22Rv1 (cell line): ENCODE results near the gene CAPNS1.

Experiments used
- ZFX ChIP-seq: fragments of 450-650 bp; IDR thresholded peaks from 2 replicates; pipeline ENCODE4 v1.6.1; 2017; ENCODE audit warnings: antibody characterized with exemption, borderline replicate concordance
- TF ChIP-seq, protein P1 (sequence below): fragments of 450-650 bp; IDR thresholded peaks from 2 replicates; pipeline ENCODE4 v1.5.1; 2017; ENCODE audit warnings: mild to moderate bottlenecking

DNA sequence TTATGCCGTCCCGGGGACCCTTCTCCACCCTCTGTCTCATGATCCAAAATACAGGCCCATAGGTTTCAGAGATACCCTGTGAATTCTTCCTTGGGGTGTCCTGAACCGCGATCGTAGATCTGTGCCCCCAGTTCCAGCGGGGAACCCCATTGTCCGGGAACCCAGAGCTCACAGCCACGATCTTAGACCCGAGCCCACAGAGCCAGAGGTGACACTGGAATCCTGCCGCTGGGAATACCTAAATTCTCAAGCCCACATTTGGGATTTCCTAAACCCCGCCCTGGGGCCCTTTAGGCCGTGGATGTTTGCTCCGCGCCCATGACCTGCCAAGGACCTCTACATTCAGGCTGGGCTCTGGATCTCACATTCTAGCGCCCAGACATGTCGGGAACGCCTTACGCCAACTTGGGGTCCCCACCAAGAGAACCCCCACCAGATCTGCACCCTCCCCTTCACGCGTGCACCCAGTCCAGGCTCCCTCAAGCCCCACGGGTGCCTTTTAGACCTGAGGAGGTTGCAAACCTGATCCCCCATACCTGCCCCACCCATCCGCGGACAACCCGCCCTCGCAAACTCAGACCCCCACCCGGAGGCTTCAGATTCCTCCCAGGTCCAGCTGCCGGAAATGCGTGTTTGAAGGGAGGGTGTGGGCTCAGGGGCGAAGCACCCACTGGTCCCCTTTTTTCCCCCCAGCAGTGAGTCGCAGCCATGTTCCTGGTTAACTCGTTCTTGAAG lies 605 bp downstream of the CAPNS1 start:
- TF ChIP-seq, protein P1, sequence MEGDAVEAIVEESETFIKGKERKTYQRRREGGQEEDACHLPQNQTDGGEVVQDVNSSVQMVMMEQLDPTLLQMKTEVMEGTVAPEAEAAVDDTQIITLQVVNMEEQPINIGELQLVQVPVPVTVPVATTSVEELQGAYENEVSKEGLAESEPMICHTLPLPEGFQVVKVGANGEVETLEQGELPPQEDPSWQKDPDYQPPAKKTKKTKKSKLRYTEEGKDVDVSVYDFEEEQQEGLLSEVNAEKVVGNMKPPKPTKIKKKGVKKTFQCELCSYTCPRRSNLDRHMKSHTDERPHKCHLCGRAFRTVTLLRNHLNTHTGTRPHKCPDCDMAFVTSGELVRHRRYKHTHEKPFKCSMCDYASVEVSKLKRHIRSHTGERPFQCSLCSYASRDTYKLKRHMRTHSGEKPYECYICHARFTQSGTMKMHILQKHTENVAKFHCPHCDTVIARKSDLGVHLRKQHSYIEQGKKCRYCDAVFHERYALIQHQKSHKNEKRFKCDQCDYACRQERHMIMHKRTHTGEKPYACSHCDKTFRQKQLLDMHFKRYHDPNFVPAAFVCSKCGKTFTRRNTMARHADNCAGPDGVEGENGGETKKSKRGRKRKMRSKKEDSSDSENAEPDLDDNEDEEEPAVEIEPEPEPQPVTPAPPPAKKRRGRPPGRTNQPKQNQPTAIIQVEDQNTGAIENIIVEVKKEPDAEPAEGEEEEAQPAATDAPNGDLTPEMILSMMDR, result no peak
- no peak for TF ChIP-seq ZFX
